Measurements from ENCODE around the gene SLC38A6.

SLC38A6 gene

DNA sequence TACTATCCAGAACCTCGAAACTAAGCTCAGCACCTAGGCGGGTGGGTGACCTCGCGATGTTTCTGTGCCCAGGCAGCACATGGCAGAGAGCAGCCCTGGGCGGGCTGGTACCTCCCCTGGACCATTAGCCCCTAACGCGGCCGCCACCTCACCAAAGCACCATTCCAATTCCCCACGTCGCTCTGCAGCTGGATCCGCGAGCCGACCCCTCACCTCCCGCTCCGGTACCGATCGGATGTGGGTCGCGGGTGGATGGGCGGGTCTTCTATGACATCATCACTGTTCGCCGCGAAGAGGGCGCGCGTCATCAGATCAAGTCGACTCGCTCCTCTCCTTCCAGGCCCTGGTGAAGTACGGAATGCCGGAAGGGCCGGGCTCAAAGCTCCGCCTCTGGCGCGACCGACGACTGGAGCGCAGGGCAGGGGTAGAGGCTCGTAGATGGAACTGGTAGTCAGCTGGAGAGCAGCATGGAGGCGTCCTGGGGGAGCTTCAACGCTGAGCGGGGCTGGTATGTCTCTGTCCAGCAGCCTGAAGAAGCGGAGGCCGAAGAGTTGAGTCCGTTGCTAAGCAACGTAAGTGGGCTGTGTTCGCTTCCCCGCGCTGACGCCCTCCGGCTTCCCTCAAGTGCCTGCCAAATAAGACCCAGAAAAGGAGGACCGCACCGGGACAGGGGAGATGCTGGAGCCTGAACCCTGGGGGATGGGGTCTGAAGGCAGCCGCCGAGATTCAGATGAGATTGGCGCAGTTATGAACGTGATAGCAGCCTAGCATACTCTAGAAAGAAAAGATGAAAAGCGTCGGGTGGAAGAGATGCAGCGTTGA lies at the start of gene SLC38A6, which contains the start of gene TRMT5:
Gene SLC38A6 (plus strand): TSS at position 435 of the 822 bp plus-strand sequence. CDS start 33 bp downstream, at position 468.
Gene TRMT5 (minus strand): TSS at position 269 of the 822 bp plus-strand sequence. CDS start 106 bp downstream, at position 163.
- DNase-seq, result peak; percentile 63

DNA sequence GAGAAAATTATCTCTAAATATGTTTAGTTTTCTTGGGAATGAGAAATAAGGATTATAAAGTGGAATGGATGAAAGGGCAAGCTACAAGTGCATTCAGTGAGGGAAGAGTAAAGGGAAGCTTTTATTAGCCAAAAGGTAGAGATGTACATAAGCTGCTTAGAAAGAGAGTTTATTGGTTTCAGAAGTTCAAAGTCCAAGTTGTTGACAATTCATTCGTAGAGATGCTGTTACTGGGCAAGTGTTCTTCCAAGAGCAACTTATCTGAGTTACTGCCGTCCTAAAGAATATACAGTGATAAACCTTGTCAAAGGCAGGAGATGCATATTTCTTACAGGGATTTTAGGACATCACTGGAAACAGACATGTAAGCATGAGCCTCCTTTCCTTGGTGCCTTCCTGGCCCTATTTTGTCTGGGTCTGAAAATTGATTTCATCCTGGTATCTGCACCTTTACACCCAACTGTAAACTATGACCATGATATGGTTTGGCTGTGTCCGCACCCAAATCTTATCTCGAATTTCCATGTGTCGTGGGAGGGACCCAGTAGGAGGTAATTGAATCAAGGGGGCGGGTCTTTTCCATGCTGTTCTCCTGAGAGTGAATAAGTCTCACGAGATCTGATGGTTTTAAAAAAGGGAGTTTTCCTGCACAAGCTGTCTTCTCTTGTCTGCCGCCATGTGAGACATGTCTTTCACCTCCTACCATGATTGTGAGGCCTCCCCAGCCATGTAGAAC lies 47.0 kb upstream of the SLC38A6 start:
- DNase-seq, result no peak

DNA sequence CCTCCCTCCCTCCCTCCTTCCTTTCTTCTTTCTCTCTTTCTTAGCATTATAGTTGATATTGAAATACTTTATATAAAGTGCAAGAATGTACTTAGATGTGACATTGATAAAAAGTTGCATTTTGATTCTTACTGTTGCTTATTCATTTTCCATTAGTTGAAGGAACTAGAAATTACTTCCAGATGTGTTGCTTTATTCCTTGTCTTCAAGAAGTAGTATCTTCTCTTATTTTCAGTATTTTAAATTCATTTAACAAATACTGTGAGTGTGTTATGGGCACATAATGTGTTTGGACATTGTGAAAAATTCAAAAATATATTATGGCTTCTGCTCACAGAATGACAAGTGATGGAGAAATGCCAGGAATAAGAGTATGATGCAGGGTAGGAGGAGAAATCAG lies 45.7 kb upstream of the SLC38A6 start:
- no peak for DNase-seq

DNA sequence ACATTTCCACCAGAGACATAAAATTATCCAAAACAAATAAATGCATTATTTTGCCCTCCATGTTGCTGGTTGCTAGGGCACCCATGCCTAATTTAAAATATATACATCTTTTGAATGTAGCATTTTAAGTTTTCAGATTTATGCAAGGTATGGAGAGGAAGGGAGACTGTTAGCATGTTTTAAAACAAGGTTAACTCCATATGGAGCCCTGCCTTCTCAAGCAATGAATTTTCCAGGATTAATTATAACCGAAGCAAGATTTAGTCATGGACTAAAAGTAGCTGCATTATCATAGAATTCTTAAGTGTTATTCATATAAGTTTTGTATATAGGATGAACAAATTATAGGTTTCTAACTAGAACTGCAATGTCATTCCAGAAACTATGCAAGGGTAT lies 37.4 kb upstream of the SLC38A6 start:
- no peak for DNase-seq

DNA sequence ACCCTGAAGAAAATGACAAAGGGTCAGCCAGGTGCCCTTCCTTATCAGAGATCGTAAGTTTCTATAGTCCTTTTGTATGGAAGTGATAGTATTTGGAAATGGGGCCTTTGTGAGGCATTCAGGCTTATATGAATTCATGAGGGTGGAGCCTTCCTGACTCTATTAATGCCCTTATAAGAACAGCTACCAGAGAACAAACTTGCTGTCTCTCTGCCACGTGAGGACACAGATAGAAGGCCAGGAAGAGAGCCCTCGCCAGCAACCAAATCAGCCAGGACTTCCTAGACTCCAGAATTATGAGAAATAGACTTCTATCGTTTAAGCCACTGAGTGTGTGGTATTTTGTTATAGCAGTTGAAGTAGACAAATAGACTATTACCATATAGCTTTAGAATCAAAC lies 36.8 kb upstream of the SLC38A6 start:
- DNase-seq, result no peak

DNA sequence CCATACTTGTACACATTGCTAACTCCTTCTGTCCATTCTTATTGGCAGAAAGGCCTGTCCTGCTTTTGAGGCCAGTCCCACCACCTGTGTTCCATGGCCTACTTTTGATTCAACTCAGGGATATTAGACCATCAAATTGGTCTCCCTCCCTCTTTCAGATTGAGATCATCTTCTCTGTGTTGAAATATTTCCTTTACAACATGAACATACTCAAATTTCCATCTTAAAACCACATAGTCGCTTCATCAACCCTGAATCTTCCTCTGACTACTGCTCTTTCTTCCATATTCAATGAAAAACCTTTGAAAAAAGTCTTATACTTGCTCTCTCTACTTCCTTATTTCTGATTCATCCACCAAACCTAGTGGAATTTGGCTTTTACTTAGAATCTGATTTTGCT lies 35.1 kb upstream of the SLC38A6 start:
- DNase-seq, result no peak

DNA sequence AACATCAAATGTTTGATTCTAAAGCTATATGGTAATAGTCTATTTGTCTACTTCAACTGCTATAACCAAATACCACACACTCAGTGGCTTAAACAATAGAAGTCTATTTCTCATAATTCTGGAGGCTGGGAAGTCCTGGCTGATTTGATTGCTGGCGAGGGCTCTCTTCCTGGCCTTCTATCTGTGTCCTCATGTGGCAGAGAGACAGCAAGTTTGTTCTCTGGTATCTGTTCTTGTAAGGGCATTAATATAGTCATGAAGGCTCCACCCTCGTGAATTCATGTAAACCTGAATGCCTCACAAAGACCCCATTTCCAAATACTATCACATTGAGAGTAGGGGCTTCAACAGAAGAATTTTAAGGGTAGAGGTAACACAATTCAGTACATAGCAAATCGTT lies 34.3 kb upstream of the SLC38A6 start:
- no peak for DNase-seq

DNA sequence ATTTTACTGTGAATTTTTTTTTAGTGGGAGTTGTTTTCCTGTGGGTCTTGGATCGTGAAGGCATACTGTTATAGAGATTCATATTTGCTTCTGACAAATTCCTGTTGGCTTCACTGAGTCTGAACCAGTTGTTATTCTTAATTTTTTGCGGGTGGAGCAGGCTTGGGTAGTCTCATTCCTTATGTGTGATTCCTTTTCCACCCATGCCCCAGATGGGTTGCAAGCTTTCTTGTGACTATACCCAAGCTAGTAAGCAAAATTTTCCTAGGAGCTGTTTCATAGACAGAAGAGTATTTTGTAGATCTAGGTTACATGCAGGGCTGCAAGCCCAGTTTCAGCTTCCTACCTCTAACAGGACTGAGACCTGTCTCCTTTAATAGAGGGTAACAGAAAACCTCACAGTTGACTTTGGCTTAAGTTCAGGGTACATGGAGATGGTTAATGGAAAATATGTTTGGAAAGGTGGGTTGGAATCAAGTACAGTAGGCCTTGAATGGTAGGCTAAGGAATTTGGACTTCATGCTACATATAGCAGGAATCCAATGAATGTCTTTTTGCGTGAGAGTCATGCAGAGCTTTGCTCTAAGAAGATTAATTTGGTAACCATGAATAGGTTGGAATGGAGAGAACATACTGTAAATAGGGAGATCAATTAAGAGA lies 29.1 kb upstream of the SLC38A6 start:
- DNase-seq, result no peak

DNA sequence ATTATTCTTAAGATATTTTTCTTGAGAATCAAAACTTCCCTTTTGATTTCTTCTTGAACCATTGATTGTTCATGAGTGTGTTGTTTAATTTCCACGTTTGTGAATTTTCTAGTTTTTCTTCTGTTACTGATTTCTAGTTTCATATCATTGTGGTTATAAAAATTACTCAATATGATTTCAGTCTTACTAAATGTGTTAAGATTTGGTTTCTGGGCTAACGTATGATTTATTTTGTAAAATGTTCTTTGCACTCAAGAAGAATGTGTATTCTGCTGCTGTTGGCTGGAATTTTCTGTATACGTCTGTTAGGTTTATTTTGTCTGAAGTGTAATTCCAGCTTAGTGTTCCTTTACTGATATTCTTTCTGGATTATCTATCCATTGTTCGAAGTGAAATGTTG lies 24.8 kb upstream of the SLC38A6 start:
- DNase-seq, result no peak

DNA sequence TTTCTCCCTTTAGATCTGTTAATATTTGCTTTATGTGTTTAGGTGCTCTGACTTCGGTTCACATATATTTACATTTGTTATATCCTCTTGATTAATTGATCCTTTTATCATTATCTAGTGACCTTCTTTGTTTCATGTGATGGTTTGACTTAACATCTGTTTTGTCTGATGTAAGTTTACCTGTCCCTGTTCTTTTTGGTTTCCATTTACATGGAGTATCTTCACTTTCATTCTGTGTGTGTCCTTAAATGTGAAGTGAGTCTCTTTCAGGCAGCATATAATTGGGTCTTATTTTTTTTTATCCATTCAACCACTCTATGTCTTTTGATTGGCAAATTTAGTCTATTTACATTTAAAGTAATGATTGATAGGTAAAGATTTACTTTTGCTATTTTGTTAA lies 24.4 kb upstream of the SLC38A6 start:
- no peak for DNase-seq

DNA sequence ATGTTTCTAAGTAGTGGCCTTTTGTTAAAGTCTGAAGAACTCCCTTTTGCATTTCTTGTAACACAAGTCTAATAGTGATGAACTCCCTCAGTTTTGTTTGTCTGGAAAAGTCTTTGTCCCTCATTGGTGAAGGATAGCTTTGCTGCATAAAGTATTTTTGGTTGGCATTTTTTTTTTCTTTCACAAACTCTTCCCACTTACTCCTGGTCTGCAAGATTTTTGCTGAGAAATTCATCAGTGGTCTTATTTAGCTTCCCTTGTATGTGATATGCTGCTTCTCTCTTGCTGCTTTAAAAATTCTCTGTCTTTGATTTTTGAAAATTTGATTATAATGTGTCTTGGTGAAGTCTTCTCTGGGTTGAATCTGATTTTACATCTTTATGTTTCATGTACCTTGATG lies 22.9 kb upstream of the SLC38A6 start:
- no peak for DNase-seq

DNA sequence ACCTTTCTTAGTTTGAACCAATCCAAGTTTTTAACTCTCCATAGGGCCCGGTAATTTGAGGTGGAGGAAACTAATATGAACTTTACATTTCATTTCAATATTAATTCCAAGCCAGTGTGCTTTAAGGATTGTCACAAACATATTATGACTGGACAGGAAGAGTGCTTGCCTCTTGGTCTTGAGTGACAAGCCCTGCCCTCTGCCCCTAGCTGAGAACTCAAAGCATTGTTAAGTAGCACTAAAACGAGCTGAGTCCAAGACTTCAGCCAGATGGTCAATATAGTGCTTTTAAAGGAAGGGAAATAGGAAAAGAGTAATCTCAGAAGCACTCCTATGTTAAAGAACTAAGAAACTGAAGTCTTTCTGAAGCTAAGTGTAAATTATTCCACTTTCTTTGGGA lies 17.3 kb upstream of the SLC38A6 start:
- DNase-seq, result no peak

DNA sequence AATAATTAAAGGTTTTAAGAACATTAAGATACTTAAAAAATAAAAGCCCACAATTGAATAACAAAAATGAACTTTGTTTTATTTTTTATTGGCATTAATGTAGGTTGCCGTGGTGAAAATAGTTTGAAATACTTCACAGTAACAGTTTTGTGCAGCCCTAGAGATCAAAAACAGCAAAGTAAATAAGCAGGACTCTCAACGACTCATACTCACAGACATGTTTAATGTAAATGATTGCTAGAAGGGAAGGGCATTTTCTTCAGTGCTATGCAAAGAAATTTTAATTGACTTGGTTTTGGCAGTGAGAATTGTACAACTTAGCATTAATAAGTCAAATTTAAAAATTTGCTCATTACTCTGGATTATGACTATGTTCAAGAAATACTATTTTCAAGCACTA lies 16.1 kb upstream of the SLC38A6 start:
- DNase-seq, result no peak

DNA sequence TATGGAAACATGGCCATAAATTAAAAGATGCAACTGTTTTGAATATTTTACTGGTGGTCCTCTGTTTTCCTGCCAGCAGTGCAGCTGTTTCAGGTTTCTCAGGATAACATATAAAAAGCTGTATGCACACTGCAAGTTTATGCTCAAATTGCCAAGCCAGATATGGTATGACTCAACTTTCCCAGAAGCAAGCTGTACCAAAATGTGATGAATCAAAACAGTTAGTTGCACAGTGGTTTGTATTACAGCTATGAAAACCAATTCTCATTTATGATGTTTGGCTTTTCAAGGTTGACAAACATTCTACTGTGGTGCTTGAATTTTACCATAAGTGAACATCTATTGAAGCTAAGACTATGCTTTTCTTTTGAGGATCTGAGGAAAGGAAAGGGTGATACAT lies 15.6 kb upstream of the SLC38A6 start:
- no peak for DNase-seq

DNA sequence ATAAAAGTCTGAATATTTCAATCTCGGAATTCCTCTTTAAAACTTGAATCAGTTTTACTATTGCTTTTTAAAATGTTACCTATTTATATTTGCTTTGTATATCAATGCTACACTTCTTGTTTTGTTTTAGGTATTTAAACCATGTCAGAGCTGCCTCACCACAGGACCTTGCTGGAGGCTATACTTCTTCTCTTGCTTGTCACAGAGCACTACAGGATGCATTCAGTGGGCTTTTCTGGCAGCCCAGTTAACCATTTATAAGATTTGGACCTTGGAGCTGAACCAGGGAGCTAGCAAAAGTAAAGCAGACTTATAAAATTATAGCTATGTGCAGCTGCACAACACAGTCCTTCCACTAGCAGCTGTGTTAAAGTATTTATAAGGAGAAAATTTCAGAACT lies 12.9 kb upstream of the SLC38A6 start:
- DNase-seq, result no peak

DNA sequence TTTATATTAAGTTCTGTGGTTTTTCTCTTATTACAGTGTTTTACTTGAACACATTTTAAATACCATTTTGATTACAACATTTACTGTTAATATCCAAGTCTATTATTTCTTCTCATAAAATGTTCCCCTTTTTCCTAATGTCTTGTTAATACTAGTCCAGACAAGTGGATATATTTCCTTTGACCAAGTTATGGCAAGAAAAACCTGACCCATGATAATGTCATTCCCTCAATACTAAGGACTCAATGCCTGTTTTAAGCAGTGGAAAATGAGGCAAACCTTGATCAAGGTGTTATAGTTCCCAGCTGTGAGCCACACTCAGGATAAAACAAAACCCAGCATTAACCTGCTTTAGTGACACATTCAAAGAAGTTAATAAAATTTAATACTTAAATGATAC lies 12.4 kb upstream of the SLC38A6 start:
- no peak for DNase-seq

DNA sequence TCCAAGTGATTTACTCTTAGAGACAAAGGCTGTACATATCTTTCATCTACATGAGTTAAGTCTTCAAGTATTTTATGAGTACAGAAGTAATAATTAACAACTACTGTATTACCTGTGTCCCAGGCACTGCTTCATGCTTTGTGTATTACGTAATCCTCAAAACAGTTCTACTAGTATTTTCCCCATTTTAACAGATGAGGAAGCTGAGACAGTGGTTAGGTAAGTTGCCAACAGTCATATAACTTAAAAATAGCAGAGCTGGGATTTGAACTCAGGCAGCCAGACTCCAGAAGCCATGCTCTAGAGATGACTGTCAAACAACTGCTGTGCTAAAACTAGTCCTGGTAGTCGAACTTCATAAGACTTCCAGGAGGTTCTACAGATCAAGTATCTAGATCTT lies 10.9 kb upstream of the SLC38A6 start:
- DNase-seq, result no peak

DNA sequence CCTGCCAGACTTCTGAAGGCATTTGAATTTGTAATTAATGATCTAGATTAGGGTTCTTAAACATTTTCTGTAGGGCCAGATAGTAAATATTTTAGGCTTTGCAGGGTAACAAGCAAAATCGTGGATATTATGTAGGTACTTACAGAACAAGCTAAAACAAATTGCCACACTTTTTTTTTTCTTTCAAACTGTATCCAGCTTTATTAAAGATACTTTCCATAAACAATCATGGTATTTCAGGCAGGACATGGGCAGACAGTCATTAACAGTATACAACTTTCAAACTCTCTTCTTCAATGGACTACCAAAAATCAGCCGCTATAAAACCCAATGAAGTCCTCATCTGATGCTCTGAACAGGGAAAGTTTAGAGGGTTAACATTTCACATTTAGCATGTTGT lies 9.8 kb upstream of the SLC38A6 start:
- DNase-seq, result no peak

DNA sequence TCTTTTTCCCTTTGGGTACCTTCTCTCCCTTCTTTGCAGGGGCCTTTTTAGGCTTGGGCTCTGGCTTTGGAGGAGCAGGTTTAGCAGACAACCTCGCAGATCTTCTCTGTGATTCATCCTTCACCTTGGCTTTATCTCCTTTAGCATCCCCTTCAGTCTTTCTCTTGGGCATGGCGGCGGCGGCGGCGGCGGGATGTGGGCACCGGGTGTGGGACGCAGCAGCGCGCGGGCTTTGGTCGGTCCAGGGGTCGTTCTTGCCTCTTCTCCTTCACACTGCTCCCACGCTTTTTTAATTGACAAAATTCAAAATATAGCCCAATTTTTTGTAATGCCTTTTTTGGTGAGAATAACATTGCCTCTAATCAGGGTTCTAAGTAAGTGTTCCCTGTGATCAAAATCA lies 8.8 kb upstream of the SLC38A6 start:
- no peak for DNase-seq

DNA sequence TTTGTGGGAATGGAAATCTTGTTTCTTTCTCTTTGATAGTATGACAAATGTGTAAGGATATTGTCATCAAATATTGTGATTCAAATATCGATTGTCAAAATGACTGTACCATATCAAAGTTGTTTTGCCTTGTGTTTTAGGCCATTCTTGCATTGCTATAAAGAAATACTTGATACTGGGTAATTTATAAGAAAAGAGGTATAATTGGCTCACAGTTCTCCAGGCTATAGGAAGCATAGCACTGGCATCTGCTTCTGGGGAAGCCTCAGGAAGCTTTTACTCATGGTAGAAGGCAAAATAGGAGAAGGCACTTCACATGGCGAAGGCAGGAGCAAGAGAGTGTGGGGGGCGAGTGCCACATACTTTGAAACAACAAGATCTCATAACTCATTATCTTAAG lies 8.0 kb upstream of the SLC38A6 start:
- no peak for DNase-seq

DNA sequence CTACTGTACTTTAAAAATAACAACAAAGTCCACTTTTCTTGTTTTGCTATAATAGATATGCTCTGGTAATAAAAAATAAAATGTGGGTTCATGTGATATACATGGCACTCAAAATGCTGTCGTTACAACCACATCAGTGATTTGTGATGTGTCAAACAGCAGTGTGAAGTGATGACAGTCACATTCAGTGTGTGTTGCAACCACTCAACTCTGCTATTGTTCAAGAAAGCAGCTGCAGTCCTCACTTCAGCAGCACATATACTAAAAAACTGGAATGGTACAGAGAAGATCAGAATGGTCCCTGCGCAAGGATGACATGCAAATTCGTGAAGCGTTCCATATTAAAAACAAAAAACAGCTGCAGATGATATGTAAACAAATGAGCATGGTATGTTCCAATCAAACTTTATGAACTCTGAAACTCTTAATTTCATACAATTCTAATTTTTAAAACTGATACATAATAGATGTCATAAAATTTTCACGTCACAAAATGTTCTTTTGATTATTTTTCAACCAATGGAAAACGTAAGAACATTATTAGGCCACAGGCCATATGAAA lies 6.9 kb upstream of the SLC38A6 start:
- no peak for DNase-seq

DNA sequence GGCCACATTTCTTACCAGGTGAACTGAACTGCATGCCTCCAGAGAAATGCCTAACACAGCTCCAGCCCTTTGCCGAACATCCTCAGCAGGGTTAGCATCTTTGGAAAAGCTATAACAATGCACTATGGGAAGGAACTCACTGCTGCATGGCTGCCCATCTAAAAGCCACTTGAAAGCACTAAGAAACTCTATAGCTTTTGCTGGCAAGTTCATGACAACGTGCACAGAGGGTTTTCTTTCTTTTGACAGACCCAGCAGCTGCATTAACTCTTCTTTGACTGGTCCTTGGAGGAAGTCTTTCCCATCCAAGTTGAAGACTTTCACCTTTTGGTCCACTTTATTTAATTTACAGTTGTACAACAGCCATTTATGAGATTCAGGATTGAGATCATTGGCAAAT lies 5.5 kb upstream of the SLC38A6 start:
- DNase-seq, result no peak

DNA sequence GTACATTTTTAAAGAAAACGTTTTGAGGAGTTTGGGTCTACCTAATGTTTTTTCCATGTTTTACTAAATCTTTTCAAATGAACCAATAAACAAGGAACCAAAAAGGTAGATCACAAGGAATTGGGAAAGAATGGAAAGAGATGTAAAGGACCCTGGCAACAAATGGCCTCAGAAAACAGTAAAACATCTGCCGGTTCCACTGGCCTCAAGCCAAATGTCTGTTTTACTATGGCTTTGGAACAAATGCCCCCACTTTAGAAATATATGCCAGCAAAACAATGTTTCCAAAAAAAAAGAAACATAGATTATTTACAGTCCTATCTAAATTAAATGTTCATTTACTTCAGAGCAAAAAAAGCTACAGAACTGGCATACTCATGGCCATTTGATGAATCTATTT lies 3.2 kb upstream of the SLC38A6 start:
- DNase-seq, result no peak
